Endodermal cell (in vitro differentiated cells): ENCODE results near the gene SIN3B. TPM values are rescaled to one million over a fixed set of nuclear protein-coding genes. Genes with fewer than 3 reads are reported as not detected.

Experiments used
- DNase-seq: peaks from one replicate; pipeline ENCODE4 v3.0.0-alpha.2; 2017
- H3K27ac ChIP-seq: 2 replicates; pipeline ENCODE4 v1.5.1; 2013; ENCODE audit warnings: mild to moderate bottlenecking, low read depth, low read length, moderate library complexity
- H3K27me3 ChIP-seq: 2 replicates; pipeline ENCODE4 v1.6.1; 2013; ENCODE audit warnings: mild to moderate bottlenecking, low read length, moderate library complexity; ENCODE audit not compliant: insufficient read depth, control insufficient read depth, poor library complexity, severe bottlenecking
- H3K36me3 ChIP-seq: 2 replicates; pipeline ENCODE4 v1.7.0; 2013; ENCODE audit warnings: mild to moderate bottlenecking, low read length, moderate library complexity; ENCODE audit not compliant: control insufficient read depth, insufficient read depth
- H3K4me1 ChIP-seq: one replicate; pipeline ENCODE4 v1.7.0; 2013; ENCODE audit warnings: low read length; ENCODE audit not compliant: control insufficient read depth, insufficient read depth
- H3K4me3 ChIP-seq: 2 replicates; pipeline ENCODE4 v1.5.1; 2013; ENCODE audit warnings: mild to moderate bottlenecking, low read length, moderate library complexity
- H3K9ac ChIP-seq: 2 replicates; pipeline ENCODE4 v1.6.1; 2013; ENCODE audit warnings: mild to moderate bottlenecking, low read length, moderate library complexity; ENCODE audit not compliant: poor library complexity, severe bottlenecking; ENCODE audit errors: extremely low read depth
- H3K9me3 ChIP-seq: 2 replicates; pipeline ENCODE4 v1.6.1; 2013; ENCODE audit warnings: mild to moderate bottlenecking, low read length, moderate library complexity; ENCODE audit not compliant: control insufficient read depth
- H3K27ac Mint-ChIP-seq: 2 replicates; pipeline ENCODE4 v1.8.0; 2020; ENCODE audit warnings: mixed read lengths
- H3K27me3 Mint-ChIP-seq: 2 replicates; pipeline ENCODE4 v1.8.0; 2021; ENCODE audit warnings: mild to moderate bottlenecking, mixed read lengths; ENCODE audit not compliant: insufficient read depth
- H3K36me3 Mint-ChIP-seq: 2 replicates; pipeline ENCODE4 v1.8.0; 2020; ENCODE audit warnings: low read depth, mixed read lengths
- H3K4me1 Mint-ChIP-seq: 2 replicates; pipeline ENCODE4 v1.8.0; 2020; ENCODE audit warnings: mixed read lengths
- H3K4me3 Mint-ChIP-seq: 2 replicates; pipeline ENCODE4 v1.8.0; 2020; ENCODE audit warnings: mild to moderate bottlenecking, moderate library complexity, mixed read lengths
- H3K9me3 Mint-ChIP-seq: 2 replicates; pipeline ENCODE4 v1.8.0; 2020; ENCODE audit warnings: mild to moderate bottlenecking, mixed read lengths
- WGBS, 2 experiments: methylation state at CpG; one replicate each; pipeline versions ENCODE4 v1.1.5 to v1.1.7; 2013; ENCODE audit warnings: missing lambda C conversion rate in 2 of 2, mixed read lengths in 1 of 2; ENCODE audit not compliant: insufficient coverage in 1 of 2, insufficient read length in 1 of 2; 5-methylcytosine and 5-hydroxymethylcytosine counted together
- total RNA-seq, 2 donors: library from RNA; stranded (reverse); fragmentation: NEBNext Ultra II Directional in 1 of 2; extraction: Animal tissue kit (Norgen Biotek cat#: 25700) in 1 of 2; gene quantifications; 2 replicates in 1 of 2; 3 replicates in 1 of 2; pipeline ENCODE4 v1.2.1, GENCODE V29; 2021
- TF ChIP-seq, protein P1 (sequence below): fragments of 200-600 bp; sonication (generic); conservative IDR thresholded peaks from 2 replicates; pipeline ENCODE4 v1.5.0; 2021; ENCODE audit warnings: antibody characterized with exemption, mild to moderate bottlenecking

The SIN3B gene
- total RNA-seq, 2 donors from 2014 or later: 68.0 to 78.4 TPM

DNA sequence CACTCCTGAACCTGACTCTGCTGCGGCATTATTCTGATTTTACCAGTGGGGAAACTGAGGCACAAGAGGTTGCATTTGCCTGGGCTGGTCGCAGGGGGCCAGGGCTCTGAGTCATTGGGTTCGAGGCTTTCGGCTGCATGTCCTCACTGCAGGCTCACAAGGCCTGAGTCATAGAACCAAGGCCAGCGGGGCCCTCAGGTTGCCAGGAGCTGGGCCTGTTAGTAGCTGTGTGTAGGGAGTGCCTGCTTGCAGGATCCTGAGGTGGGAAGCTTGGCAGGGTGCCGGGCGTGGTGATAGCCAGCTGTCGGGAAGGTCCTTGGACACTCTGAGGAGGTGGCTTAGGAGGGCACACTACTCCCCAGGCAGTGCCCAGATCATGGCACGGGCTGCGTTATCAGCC is 38.0 kb downstream of the SIN3B start:
- Histone ChIP-seq H3K9me3 (no peaks in the 10 kb centered on the region), H3K27me3 (no peaks in the 10 kb centered on the region), H3K36me3 (peaks cover 56% of the 10 kb centered on the region), H3K4me1 (no peaks in the 10 kb centered on the region), H3K4me3 (no peak overlapping the region), H3K27ac (no peak overlapping the region), H3K9ac (no peak overlapping the region)
- TF ChIP-seq, protein P1, sequence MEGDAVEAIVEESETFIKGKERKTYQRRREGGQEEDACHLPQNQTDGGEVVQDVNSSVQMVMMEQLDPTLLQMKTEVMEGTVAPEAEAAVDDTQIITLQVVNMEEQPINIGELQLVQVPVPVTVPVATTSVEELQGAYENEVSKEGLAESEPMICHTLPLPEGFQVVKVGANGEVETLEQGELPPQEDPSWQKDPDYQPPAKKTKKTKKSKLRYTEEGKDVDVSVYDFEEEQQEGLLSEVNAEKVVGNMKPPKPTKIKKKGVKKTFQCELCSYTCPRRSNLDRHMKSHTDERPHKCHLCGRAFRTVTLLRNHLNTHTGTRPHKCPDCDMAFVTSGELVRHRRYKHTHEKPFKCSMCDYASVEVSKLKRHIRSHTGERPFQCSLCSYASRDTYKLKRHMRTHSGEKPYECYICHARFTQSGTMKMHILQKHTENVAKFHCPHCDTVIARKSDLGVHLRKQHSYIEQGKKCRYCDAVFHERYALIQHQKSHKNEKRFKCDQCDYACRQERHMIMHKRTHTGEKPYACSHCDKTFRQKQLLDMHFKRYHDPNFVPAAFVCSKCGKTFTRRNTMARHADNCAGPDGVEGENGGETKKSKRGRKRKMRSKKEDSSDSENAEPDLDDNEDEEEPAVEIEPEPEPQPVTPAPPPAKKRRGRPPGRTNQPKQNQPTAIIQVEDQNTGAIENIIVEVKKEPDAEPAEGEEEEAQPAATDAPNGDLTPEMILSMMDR: no peak
- 93 to 100% methylated on average over 5 to 10 of the region's 10 CpGs for WGBS, 2 experiments
- no peak overlapping the region for H3K27ac Mint-ChIP-seq
- H3K9me3 Mint-ChIP-seq: no peaks in the 10 kb centered on the region
- DNase-seq: no peak
- H3K4me3 Mint-ChIP-seq: no peak overlapping the region
- no peaks in the 10 kb centered on the region for H3K27me3 Mint-ChIP-seq
- no peaks in the 10 kb centered on the region for H3K4me1 Mint-ChIP-seq
- H3K36me3 Mint-ChIP-seq: peaks cover 69% of the 10 kb centered on the region

DNA sequence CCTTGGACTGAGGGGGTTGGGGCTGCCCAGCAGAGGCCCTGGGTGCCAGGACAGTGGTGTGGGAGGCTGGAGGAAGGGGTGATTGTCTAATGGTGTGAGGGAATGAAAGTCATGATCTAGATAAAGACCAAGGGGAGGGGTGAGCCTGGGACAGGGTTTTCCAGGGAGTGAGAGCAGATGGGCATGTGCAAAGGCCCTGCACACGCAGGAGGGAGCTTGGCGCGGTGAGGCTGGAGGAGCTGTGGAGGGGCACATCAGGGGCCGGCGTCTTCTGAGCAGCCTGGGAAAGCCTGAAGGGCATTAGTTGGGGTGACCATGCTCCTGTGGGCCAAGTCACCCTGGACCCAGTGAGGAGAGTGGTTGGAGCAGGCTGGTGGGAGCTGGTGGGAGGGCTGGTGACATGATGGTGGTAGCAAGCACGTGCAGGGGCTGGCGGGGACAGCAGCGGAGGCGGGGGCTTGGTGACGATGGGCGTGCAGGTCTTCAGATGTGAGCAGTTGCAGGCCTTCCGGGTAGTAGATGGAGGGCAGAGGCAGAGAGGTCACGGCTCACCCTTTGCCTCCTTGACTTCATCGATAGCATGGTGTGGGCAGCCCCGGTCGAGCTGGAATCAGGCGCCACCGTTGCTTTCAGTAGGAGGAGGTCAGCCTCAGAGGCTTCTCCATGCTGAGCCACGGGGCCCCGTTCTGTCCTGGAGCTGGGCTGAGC is 39.4 kb downstream of the SIN3B start:
- TF ChIP-seq, protein P1: no peak
- Mint-ChIP-seq H3K9me3 (no peaks in the 10 kb centered on the region), H3K27ac (no peak overlapping the region), H3K36me3 (peaks cover 65% of the 10 kb centered on the region), H3K4me1 (no peaks in the 10 kb centered on the region), H3K27me3 (no peaks in the 10 kb centered on the region), H3K4me3 (no peak overlapping the region)
- Histone ChIP-seq H3K4me1 (no peaks in the 10 kb centered on the region), H3K9me3 (no peaks in the 10 kb centered on the region), H3K27me3 (no peaks in the 10 kb centered on the region), H3K4me3 (no peak overlapping the region), H3K36me3 (peaks cover 48% of the 10 kb centered on the region), H3K27ac (no peak overlapping the region), H3K9ac (no peak overlapping the region)
- WGBS, 2 experiments: 97 to 99% methylated on average over 19 to 20 of the region's 20 CpGs
- DNase-seq: no peak

DNA sequence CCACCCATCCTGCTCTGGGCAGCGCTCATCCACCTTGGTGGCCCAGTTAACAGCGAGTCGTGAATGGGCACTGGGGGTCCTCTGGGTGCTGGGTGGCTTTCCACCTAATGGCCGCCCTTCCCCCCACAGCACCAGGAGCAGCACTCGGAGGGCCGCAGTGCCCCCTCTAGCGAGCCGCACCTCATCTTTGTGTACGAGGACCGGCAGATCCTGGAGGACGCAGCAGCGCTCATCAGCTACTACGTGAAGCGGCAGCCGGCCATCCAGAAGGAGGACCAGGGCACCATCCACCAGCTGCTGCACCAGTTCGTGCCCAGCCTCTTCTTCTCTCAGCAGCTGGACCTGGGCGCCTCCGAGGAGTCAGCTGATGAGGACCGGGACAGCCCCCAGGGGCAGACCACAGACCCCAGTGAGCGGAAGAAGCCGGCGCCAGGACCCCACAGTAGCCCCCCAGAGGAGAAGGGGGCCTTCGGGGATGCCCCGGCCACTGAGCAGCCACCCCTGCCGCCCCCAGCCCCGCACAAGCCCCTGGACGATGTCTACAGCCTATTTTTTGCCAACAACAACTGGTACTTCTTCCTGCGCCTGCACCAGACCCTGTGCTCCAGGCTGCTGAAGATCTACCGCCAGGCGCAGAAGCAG is 40.3 kb downstream of the SIN3B start:
- no peak for DNase-seq
- Mint-ChIP-seq H3K27ac (no peak overlapping the region), H3K4me1 (no peaks in the 10 kb centered on the region), H3K4me3 (no peak overlapping the region), H3K36me3 (peaks cover 67% of the 10 kb centered on the region), H3K9me3 (no peaks in the 10 kb centered on the region), H3K27me3 (no peaks in the 10 kb centered on the region)
- Histone ChIP-seq H3K27ac (no peak overlapping the region), H3K4me3 (no peak overlapping the region), H3K9me3 (no peaks in the 10 kb centered on the region), H3K9ac (no peak overlapping the region), H3K4me1 (no peaks in the 10 kb centered on the region), H3K36me3 (peaks cover 50% of the 10 kb centered on the region), H3K27me3 (no peaks in the 10 kb centered on the region)
- 94 to 98% methylated on average over 22 to 30 of the region's 30 CpGs for WGBS, 2 experiments
- TF ChIP-seq, protein P1: no peak
